K562 (cell line): ENCODE results near the gene RPS6KL1.

Experiments used
- RAD21 ChIP-seq, 2 experiments: fragments of 250-450 bp in 1 of 2; fragments of 450-650 bp in 1 of 2; sonication (Bioruptor Pico) in 1 of 2; formaldehyde crosslinking in 1 of 2; IDR thresholded peaks in 1 of 2; conservative IDR thresholded peaks in 1 of 2; 2 replicates each; pipeline versions ENCODE4 v1.4.0 to v1.8.0; 2020 to 2022; ENCODE audit warnings: mild to moderate bottlenecking in 2 of 2, moderate library complexity in 1 of 2
- SMC3 ChIP-seq: conservative IDR thresholded peaks from 2 replicates; pipeline ENCODE4 v1.6.1; 2011; ENCODE audit warnings: low read depth, low read length, improper control_type of control experiment; ENCODE audit not compliant: insufficient read depth
- ZC3H11A ChIP-seq: IDR thresholded peaks from 2 replicates; pipeline ENCODE4 v1.6.1; 2012; ENCODE audit warnings: low read depth, low read length, improper control_type of control experiment
- TF ChIP-seq, protein P1 (sequence below), 3 experiments: IDR thresholded peaks in 2 of 3; conservative IDR thresholded peaks in 1 of 3; 2 replicates each; pipeline ENCODE4 v1.5.1; 2011 to 2012; ENCODE audit warnings: low read length in 3 of 3, mild to moderate bottlenecking in 3 of 3, control low read depth in 2 of 3, improper control_type of control experiment in 1 of 3, inconsistent platforms in 1 of 3, low read depth in 1 of 3, mixed read lengths in 1 of 3, moderate library complexity in 1 of 3; ENCODE audit not compliant: insufficient read depth in 2 of 3

- TF ChIP-seq, protein P1, sequence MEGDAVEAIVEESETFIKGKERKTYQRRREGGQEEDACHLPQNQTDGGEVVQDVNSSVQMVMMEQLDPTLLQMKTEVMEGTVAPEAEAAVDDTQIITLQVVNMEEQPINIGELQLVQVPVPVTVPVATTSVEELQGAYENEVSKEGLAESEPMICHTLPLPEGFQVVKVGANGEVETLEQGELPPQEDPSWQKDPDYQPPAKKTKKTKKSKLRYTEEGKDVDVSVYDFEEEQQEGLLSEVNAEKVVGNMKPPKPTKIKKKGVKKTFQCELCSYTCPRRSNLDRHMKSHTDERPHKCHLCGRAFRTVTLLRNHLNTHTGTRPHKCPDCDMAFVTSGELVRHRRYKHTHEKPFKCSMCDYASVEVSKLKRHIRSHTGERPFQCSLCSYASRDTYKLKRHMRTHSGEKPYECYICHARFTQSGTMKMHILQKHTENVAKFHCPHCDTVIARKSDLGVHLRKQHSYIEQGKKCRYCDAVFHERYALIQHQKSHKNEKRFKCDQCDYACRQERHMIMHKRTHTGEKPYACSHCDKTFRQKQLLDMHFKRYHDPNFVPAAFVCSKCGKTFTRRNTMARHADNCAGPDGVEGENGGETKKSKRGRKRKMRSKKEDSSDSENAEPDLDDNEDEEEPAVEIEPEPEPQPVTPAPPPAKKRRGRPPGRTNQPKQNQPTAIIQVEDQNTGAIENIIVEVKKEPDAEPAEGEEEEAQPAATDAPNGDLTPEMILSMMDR (IDR thresholded peaks at IDR 0.05 in 2 of 3, conservative IDR thresholded peaks at IDR 0.05 in 1 of 3; ENCODE audit: insufficient read depth in 2 of 3, low read depth in 1 of 3, low read length in 3 of 3): no peak
- TF ChIP-seq ZC3H11A: no peak
- TF ChIP-seq RAD21 (CRISPR knock-in tag; conservative IDR thresholded peaks at IDR 0.05 in 1 of 2, IDR thresholded peaks at IDR 0.05 in 1 of 2): no peak
- no peak for TF ChIP-seq SMC3
Measured at GRCh38 chr14:74867673-74868072, 55.4 kb downstream of the RPS6KL1 start.
